NB4 (cell line): ENCODE measurements around the gene EIF2D.

Experiments
- POLR2A ChIP-seq: IDR thresholded peaks from 2 replicates; pipeline ENCODE4 v1.6.1; 2011; ENCODE audit warnings: mild to moderate bottlenecking; ENCODE audit not compliant: insufficient read length; ENCODE audit errors: extremely low read depth
- TF ChIP-seq, protein P1 (sequence below): IDR thresholded peaks from one replicate; pipeline ENCODE4 v1.5.1; 2012; ENCODE audit warnings: low read depth, low read length

DNA sequence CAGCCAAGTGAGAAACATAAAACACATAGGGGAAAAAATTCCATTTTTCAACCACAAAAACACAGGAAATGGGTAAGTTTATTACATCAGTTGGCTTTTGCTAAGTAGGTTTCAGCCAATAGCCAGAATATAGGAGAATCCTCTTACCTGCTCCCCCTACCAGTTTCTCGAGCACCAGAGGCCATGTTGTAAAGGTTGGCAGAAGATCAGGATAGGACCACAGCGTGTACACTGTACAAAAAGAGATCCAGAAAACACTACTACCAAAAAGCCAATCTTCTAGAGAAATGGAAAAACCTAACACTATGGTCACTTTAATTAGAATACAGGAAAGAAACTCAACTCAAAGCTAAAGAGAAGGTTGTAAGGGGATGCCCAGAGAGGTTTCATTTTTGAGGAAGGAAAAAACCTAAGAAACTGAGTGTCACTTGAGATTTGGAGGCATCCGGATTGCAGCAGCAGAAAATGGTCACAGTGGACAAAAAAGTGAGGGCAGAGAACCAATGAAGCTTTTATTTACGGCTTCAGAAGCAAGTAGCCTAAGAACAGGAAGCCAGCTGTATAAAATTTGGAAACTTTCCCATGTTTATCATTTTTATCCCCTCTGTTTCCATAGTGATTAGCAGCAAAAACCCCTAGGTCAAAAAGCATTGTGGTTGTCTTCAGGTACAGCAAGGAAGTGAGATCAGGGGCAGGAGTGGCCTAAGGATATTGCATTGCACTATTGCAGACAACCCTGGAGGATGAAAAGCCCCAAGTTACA, 2.9 kb downstream of the EIF2D start:
- no peak for TF ChIP-seq POLR2A
- TF ChIP-seq, protein P1, sequence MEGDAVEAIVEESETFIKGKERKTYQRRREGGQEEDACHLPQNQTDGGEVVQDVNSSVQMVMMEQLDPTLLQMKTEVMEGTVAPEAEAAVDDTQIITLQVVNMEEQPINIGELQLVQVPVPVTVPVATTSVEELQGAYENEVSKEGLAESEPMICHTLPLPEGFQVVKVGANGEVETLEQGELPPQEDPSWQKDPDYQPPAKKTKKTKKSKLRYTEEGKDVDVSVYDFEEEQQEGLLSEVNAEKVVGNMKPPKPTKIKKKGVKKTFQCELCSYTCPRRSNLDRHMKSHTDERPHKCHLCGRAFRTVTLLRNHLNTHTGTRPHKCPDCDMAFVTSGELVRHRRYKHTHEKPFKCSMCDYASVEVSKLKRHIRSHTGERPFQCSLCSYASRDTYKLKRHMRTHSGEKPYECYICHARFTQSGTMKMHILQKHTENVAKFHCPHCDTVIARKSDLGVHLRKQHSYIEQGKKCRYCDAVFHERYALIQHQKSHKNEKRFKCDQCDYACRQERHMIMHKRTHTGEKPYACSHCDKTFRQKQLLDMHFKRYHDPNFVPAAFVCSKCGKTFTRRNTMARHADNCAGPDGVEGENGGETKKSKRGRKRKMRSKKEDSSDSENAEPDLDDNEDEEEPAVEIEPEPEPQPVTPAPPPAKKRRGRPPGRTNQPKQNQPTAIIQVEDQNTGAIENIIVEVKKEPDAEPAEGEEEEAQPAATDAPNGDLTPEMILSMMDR = no peak
